SK-N-MC (cell line): ENCODE measurements around the gene CPN2.

ENCODE experiments used
- DNase-seq: peaks from one replicate; pipeline ENCODE4 v3.0.0-alpha.2; 2011; ENCODE audit warnings: low read depth, low spot score
- H3K27ac ChIP-seq: fragments of 200-600 bp; sonication (generic); 2 replicates; pipeline ENCODE4 v1.5.1; 2016; ENCODE audit warnings: mixed run types
- H3K36me3 ChIP-seq: fragments of 200-600 bp; sonication (generic); 2 replicates; pipeline ENCODE4 v1.6.1; 2017; ENCODE audit warnings: antibody characterized with exemption, low read length, mixed read lengths; ENCODE audit not compliant: insufficient read depth
- H3K4me3 ChIP-seq: fragments of 200-600 bp; sonication (generic); 2 replicates; pipeline ENCODE4 v1.5.1; 2016
- H3K9ac ChIP-seq: fragments of 200-600 bp; sonication (generic); 2 replicates; pipeline ENCODE4 v1.8.0; 2017; ENCODE audit warnings: mixed run types, mixed read lengths; ENCODE audit not compliant: insufficient read length
- H3K9me3 ChIP-seq: fragments of 200-600 bp; sonication (generic); 2 replicates; pipeline ENCODE4 v1.6.1; 2017; ENCODE audit warnings: low read depth, mild to moderate bottlenecking, antibody characterized with exemption, low read length, moderate library complexity, mixed read lengths
- EZH2 ChIP-seq: fragments of 200-600 bp; sonication (generic); IDR thresholded peaks from one replicate; pipeline ENCODE4 v1.6.1; 2017; ENCODE audit warnings: antibody characterized with exemption
- FOXP2 ChIP-seq: optimal IDR thresholded peaks from 2 replicates; pipeline ENCODE3; 2011; ENCODE audit warnings: mild to moderate bottlenecking, moderate library complexity; ENCODE audit not compliant: insufficient read depth; ENCODE audit errors: extremely low read length, control extremely low read depth
- POLR2AphosphoS5 ChIP-seq: IDR thresholded peaks from 2 replicates; pipeline ENCODE4 v1.6.1; 2012; ENCODE audit warnings: mild to moderate bottlenecking, low read depth, low read length, borderline replicate concordance

CPN2 gene

GRCh38 chr3:194318511-194319161, 32.5 kb downstream of the CPN2 start:
- H3K9ac ChIP-seq = no peak overlapping the region
- H3K36me3 ChIP-seq = no peaks in the 10 kb centered on the region
- no peak overlapping the region for H3K27ac ChIP-seq
- peaks cover 16% of the 10 kb centered on the region; the same call in 1 of the 2 replicates for H3K9me3 ChIP-seq
- no peak overlapping the region for H3K4me3 ChIP-seq
- DNase-seq = no peak
- no peak for TF ChIP-seq EZH2
- no peak for TF ChIP-seq POLR2AphosphoS5
- TF ChIP-seq FOXP2 = no peak

DNA sequence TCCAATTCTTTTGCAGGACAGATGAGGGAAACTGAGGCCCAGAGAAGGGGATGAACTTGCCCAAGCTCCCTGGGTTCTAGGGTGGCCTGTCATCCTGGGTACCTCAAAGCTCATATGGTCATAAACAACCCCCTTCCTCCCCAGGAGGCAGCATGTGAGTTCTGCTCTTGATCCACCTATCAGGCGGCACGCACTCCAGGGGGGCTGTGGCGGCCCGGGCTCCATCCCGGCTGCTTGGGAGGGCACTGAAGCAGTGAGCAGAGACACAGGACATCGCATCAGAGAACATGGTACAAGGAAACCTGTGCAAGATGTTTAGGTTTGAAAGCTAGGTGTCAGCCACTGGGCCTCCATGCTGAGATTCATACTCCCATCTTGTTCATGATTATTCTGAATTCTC, 34.2 kb downstream of the CPN2 start:
- Histone ChIP-seq H3K9me3 (peaks cover 16% of the 10 kb centered on the region; the same call in 1 of the 2 replicates), H3K9ac (no peak overlapping the region), H3K27ac (peak overlapping the region; percentile 33; the same call in 1 of the 2 replicates), H3K4me3 (no peak overlapping the region), H3K36me3 (no peaks in the 10 kb centered on the region)
- TF ChIP-seq EZH2 (no peak), FOXP2 (no peak), POLR2AphosphoS5 (no peak)
- DNase-seq = no peak

- peak overlapping the region; percentile 28 for H3K27ac ChIP-seq
- no peak for DNase-seq
- TF ChIP-seq POLR2AphosphoS5 (no peak), EZH2 (no peak), FOXP2 (no peak)
- no peak overlapping the region for H3K9ac ChIP-seq
- peak overlapping the region; percentile 80 for H3K4me3 ChIP-seq
- peaks cover 16% of the 10 kb centered on the region; the same call in 1 of the 2 replicates for H3K9me3 ChIP-seq
- H3K36me3 ChIP-seq = no peaks in the 10 kb centered on the region
Observed at GRCh38 chr3:194315965-194316361, 35.2 kb downstream of the CPN2 start.

DNA sequence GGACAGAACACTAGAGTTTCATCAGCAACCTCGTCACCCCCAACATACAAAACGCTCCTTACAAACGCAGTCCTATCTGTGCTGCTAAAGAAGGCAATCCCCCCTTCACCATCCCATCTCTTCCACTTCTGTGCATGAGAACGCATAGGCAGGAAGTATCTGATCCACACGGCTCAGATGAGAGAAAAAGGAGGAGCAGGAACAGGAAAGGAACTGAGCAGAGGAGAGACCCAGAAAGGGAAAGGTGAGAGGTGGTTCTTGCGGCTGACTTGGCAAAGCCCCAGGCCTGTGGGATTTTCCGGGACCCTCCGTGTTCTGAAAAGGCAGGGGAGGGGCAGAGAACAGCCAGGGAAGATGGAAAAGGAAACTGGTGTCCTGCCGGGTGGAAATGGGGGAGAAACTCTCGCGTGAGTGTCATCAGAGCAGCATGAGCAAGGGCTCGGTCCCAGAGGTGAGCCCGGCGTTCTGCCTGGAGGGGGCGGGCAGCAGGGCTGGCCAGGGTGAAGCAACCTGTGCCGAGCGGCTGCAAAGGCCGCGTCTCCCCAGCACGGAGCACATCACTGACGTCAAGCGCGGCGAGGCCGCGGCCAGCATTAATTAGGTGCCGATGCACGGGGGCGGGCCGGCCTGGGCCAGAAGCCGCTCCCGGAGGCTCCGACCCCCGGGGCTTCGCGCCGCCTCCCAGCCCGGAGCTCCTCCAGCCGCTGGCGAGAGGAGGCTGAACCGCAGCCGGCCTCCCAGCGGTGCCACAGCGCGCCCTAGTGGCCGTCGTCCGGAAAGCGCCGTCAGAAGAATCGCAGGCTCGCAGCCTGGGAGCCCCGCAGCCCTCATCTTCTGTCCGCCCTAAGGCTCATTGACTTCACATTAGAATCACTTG, 35.8 kb downstream of the CPN2 start:
- peak overlapping the region; percentile 92 for H3K27ac ChIP-seq

DNA sequence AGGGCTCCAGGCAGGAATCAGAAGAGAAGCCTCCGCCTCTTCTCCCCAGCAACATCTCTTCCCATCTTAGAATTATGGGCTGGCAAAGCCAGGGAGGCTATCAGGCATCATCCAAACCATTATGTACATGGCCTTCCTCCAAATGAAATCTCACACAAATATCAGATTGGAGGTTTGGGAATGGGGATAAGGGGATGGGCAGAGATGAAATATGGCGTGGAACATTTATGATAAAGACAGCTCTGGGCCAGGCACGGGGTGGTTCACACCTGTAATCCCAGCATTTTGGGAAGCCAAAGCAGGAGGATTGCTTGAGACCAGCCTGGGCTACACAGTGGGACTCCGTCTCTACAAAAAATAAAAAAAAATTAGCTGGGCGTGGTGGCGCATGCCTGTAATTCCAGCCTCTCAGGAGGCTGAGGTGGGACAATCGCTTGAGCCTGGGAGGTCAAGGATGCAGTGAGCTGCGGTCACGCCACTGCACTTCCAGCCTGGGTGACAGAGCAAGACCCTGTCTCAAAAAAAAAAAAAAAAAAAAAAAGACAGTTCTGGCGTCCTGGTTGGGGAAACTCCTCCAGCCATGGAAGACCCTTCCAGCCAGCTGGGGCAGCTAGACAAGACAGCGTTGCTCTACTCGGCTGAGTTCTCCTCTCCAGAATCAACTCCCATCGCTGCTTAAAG, 36.6 kb downstream of the CPN2 start:
- H3K9ac ChIP-seq = peak overlapping the region; percentile 71

More for the DNA sequence above, 35.8 kb downstream of the CPN2 start:
- TF ChIP-seq FOXP2 = peak; percentile 89
- TF ChIP-seq POLR2AphosphoS5 = no peak; the same call in 1 of the 2 replicates
- TF ChIP-seq EZH2 = no peak
- H3K4me3 ChIP-seq = peak overlapping the region; percentile 80
- H3K9ac ChIP-seq = peak overlapping the region; percentile 71
- no peaks in the 10 kb centered on the region for H3K36me3 ChIP-seq
- peak; percentile 71 for DNase-seq
- peaks cover 16% of the 10 kb centered on the region; the same call in 1 of the 2 replicates for H3K9me3 ChIP-seq

GRCh38 chr3:194313560-194314387, 37.4 kb downstream of the CPN2 start:
- Histone ChIP-seq H3K36me3 (no peaks in the 10 kb centered on the region), H3K4me3 (no peak overlapping the region), H3K9me3 (peaks cover 11% of the 10 kb centered on the region; the same call in 1 of the 2 replicates), H3K9ac (no peak overlapping the region), H3K27ac (no peak overlapping the region; the same call in 1 of the 2 replicates)
- DNase-seq = no peak
- TF ChIP-seq EZH2 = no peak
- TF ChIP-seq FOXP2 = no peak
- TF ChIP-seq POLR2AphosphoS5 = no peak

More for the DNA sequence above, 36.6 kb downstream of the CPN2 start:
- peaks cover 16% of the 10 kb centered on the region; the same call in 1 of the 2 replicates for H3K9me3 ChIP-seq
- DNase-seq = no peak
- H3K4me3 ChIP-seq = peak overlapping the region; percentile 80
- TF ChIP-seq FOXP2 = no peak
- no peak for TF ChIP-seq POLR2AphosphoS5
- TF ChIP-seq EZH2 = no peak
- H3K27ac ChIP-seq = peak overlapping the region; percentile 92
- no peaks in the 10 kb centered on the region for H3K36me3 ChIP-seq

DNA sequence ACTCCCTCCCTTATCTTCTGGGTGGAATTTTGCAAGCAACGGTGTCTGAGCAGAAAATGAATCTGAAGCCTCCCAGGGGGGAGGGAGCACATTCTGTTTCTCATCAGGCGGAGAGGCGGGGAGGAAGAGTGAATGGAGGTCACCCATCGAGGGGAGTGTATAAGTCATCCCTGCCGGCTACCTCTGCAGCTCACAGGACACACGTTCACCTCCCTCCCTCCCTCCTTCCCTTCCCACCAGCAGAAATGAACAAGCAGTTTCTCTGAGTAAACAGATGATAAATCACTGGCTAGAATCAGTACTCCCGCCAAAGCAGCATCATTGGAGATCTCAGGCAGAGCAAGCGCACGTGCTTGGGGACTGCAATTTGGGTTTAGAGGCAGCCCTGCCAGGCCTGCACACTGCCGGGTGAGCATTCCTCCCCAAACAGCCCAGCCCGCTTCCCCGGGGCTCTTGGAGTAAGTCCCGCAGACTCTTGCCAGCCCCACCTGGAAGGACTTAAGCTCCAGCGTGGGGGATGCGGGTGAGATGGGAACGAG, 38.3 kb downstream of the CPN2 start:
- Histone ChIP-seq H3K9me3 (peaks cover 2% of the 10 kb centered on the region; the same call in 1 of the 2 replicates), H3K36me3 (no peaks in the 10 kb centered on the region), H3K27ac (peak overlapping the region; percentile 37; the same call in 1 of the 2 replicates), H3K4me3 (peak overlapping the region; percentile 26), H3K9ac (no peak overlapping the region)
- TF ChIP-seq FOXP2 = no peak
- no peak for TF ChIP-seq POLR2AphosphoS5
- TF ChIP-seq EZH2 = no peak
- no peak for DNase-seq
